Activated CD8-positive, alpha-beta T cell treated with anti-CD3 and anti-CD28 coated beads for 36 hours (primary cell): Measurements from ENCODE around the gene GJC2. TPM values are rescaled to one million over a fixed set of nuclear protein-coding genes. Genes with fewer than 3 reads are reported as not detected.

Experiments used
- ATAC-seq: fragments of 200-7000 bp; cut with Tn5 transposase; one replicate; pipeline ENCODE4 v1.10.0; 2021; ENCODE audit warnings: mild to moderate bottlenecking, moderate library complexity
- CTCF ChIA-PET: fragments of 350-600 bp; sonication (Branson Sonifier 250); formaldehyde crosslinking; loops from one replicate; lab custom pipeline; 2021; ENCODE audit warnings: antibody characterized with exemption; lab: Charles Lee
- POLR2A ChIA-PET: fragments of 350-600 bp; sonication (Branson Sonifier 250); formaldehyde crosslinking; loops from one replicate; lab custom pipeline; 2021; ENCODE audit warnings: antibody characterized with exemption; lab: Charles Lee
- DNase-seq: peaks from one replicate; pipeline ENCODE4 v3.0.0-alpha.2; 2020
- H3K27ac Mint-ChIP-seq: one replicate; pipeline ENCODE4 v1.8.0; 2021; ENCODE audit warnings: mild to moderate bottlenecking, mixed read lengths
- H3K27me3 Mint-ChIP-seq: one replicate; pipeline ENCODE4 v1.8.0; 2021; ENCODE audit warnings: mixed read lengths
- H3K36me3 Mint-ChIP-seq: one replicate; pipeline ENCODE4 v1.8.0; 2021; ENCODE audit warnings: low read depth, mixed read lengths
- H3K4me1 Mint-ChIP-seq: one replicate; pipeline ENCODE4 v1.8.0; 2021; ENCODE audit warnings: low read depth, mixed read lengths
- H3K4me3 Mint-ChIP-seq: one replicate; pipeline ENCODE4 v1.8.0; 2021; ENCODE audit warnings: mild to moderate bottlenecking, moderate library complexity, mixed read lengths
- H3K9me3 Mint-ChIP-seq: one replicate; pipeline ENCODE4 v1.8.0; 2021; ENCODE audit warnings: mixed read lengths
- intact Hi-C: fragments of 100-400 bp; cut with micrococcal nuclease; formaldehyde crosslinking; loops from one replicate; pipeline ENCODE4 v1.10.0; 2022
- total RNA-seq, 2 experiments: library from RNA; stranded (reverse); gene quantifications; one replicate each; pipeline ENCODE4 v1.2.3, GENCODE V29; 2021
- TF ChIP-seq, protein P1 (sequence below): fragments of 200-600 bp; IDR thresholded peaks from one replicate; pipeline ENCODE4 v1.8.0; 2022; ENCODE audit warnings: antibody characterized with exemption, mild to moderate bottlenecking

Gene GJC2
- total RNA-seq, 2 experiments from 2014 or later: 3.4 to 3.5 TPM

DNA sequence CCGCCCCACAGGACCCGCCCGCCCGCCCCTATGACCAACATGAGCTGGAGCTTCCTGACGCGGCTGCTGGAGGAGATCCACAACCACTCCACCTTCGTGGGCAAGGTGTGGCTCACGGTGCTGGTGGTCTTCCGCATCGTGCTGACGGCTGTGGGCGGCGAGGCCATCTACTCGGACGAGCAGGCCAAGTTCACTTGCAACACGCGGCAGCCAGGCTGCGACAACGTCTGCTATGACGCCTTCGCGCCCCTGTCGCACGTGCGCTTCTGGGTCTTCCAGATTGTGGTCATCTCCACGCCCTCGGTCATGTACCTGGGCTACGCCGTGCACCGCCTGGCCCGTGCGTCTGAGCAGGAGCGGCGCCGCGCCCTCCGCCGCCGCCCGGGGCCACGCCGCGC, 8.0 kb downstream of the GJC2 start:
- Mint-ChIP-seq H3K4me3 (no peak overlapping the region), H3K27ac (peak overlapping the region; percentile 64), H3K27me3 (no peaks in the 10 kb centered on the region), H3K9me3 (no peaks in the 10 kb centered on the region), H3K4me1 (peaks cover 46% of the 10 kb centered on the region), H3K36me3 (no peaks in the 10 kb centered on the region)
- ChIA-PET CTCF (interaction anchor here (2.8 kb wide), 1 partner anchor 8 kb away, joined by 15 read pairs; the partner anchor contains the start of gene IBA57), POLR2A (interaction anchor here (0.6 to 1.8 kb wide), 3 partner anchors 8 to 15 kb away, joined by 3 to 11 read pairs (median 3); partner anchors contain the start of gene IBA57)
- ATAC-seq (no peak), DNase-seq (no peak)
- intact Hi-C loops: no loop called here
- TF ChIP-seq, protein P1, sequence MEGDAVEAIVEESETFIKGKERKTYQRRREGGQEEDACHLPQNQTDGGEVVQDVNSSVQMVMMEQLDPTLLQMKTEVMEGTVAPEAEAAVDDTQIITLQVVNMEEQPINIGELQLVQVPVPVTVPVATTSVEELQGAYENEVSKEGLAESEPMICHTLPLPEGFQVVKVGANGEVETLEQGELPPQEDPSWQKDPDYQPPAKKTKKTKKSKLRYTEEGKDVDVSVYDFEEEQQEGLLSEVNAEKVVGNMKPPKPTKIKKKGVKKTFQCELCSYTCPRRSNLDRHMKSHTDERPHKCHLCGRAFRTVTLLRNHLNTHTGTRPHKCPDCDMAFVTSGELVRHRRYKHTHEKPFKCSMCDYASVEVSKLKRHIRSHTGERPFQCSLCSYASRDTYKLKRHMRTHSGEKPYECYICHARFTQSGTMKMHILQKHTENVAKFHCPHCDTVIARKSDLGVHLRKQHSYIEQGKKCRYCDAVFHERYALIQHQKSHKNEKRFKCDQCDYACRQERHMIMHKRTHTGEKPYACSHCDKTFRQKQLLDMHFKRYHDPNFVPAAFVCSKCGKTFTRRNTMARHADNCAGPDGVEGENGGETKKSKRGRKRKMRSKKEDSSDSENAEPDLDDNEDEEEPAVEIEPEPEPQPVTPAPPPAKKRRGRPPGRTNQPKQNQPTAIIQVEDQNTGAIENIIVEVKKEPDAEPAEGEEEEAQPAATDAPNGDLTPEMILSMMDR: no peak

DNA sequence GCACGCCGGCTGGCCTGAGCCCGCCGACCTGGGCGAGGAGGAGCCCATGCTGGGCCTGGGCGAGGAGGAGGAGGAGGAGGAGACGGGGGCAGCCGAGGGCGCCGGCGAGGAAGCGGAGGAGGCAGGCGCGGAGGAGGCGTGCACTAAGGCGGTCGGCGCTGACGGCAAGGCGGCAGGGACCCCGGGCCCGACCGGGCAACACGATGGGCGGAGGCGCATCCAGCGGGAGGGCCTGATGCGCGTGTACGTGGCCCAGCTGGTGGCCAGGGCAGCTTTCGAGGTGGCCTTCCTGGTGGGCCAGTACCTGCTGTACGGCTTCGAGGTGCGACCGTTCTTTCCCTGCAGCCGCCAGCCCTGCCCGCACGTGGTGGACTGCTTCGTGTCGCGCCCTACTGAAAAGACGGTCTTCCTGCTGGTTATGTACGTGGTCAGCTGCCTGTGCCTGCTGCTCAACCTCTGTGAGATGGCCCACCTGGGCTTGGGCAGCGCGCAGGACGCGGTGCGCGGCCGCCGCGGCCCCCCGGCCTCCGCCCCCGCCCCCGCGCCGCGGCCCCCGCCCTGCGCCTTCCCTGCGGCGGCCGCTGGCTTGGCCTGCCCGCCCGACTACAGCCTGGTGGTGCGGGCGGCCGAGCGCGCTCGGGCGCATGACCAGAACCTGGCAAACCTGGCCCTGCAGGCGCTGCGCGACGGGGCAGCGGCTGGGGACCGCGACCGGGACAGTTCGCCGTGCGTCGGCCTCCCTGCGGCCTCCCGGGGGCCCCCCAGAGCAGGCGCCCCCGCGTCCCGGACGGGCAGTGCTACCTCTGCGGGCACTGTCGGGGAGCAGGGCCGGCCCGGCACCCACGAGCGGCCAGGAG, 8.6 kb downstream of the GJC2 start:
- H3K36me3 Mint-ChIP-seq: no peaks in the 10 kb centered on the region
- no peaks in the 10 kb centered on the region for H3K27me3 Mint-ChIP-seq
- peaks cover 51% of the 10 kb centered on the region for H3K4me1 Mint-ChIP-seq
- no peaks in the 10 kb centered on the region for H3K9me3 Mint-ChIP-seq
- DNase-seq (no peak), ATAC-seq (no peak)
- CTCF ChIA-PET: interaction anchor here (2.8 kb wide), 1 partner anchor 8 kb away, joined by 15 read pairs; the partner anchor contains the start of gene IBA57
- POLR2A ChIA-PET: interaction anchor here (1.0 kb wide), 1 partner anchor 16 kb away, joined by 3 read pairs; no protein-coding TSS in a partner anchor
- H3K4me3 Mint-ChIP-seq: no peak overlapping the region
- intact Hi-C loops: no loop called here
- TF ChIP-seq, protein P1: no peak
- no peak overlapping the region for H3K27ac Mint-ChIP-seq

DNA sequence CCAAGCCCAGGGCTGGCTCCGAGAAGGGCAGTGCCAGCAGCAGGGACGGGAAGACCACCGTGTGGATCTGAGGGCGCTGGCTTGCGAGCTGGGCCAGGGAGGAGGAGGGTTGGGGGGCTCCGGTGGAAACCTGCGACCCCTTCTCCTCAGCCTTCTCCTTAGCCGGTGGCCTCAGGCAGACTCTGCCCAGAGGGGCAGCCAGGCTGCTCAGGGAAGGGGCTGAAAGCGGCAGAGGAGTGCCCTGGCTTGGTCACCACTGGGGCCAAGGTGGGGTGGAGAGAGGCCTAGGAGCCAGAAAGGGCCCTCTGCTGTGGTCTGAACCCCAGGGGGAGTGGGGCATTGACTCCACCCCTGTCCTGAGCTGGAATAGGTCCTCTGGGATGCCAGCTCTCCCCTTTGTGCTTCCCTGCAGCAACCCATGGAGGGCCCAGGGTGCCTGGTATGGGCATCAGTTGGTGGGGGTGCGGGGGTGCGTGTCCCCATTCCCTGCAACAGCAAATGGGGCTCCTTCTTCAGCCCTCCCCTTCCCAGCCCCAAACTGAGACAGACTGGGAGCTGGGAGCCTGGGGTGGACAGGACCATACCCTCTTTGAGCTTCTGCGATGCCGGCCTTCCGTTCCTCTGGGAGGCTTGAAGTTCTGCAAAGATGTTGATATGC, 9.4 kb downstream of the GJC2 start:
- Mint-ChIP-seq H3K36me3 (peaks cover 1% of the 10 kb centered on the region), H3K27ac (no peak overlapping the region), H3K4me3 (no peak overlapping the region), H3K27me3 (no peaks in the 10 kb centered on the region), H3K9me3 (no peaks in the 10 kb centered on the region), H3K4me1 (peaks cover 52% of the 10 kb centered on the region)
- TF ChIP-seq, protein P1: no peak
- ATAC-seq: no peak
- CTCF ChIA-PET: no interaction called here
- DNase-seq: no peak
- POLR2A ChIA-PET: no interaction called here
- intact Hi-C loops: no loop called here

DNA sequence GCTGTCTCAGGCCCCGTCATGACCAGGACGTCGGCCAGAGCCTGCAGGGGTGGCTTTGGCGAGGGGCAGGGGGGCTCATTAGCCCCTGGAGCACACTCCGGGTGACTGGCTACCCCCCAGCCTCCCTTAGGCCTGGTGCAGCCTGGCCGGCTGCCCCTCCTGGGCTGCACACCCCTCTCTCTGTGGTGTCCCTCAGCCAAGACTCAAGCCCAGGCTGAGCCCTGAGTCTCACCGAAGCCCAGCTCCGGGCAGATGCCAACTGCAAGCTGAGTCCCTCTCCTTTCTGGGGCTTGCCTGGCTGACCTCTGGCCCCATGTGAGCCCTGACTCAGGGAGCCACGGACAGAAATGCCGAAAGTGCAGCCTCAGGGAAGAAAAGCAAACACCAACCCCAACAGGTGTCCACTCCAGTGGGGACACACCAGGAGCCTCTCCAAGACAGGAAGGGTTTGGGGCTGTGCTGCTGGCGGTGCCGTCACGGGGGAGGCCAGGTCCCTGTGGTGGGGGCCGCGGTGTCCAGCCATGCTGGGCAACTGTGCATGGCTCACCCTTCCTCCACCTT, 10.6 kb downstream of the GJC2 start:
- DNase-seq (no peak), ATAC-seq (no peak)
- ChIA-PET POLR2A (no interaction called here), CTCF (no interaction called here)
- TF ChIP-seq, protein P1: no peak
- Mint-ChIP-seq H3K9me3 (no peaks in the 10 kb centered on the region), H3K27ac (no peak overlapping the region), H3K36me3 (peaks cover 5% of the 10 kb centered on the region), H3K27me3 (no peaks in the 10 kb centered on the region), H3K4me3 (no peak overlapping the region), H3K4me1 (peaks cover 48% of the 10 kb centered on the region)
- intact Hi-C loops: no loop called here
